Fibroblast of lung (primary cell): ENCODE data around the gene HAPLN2. TPM values are rescaled to one million over a fixed set of nuclear protein-coding genes. Genes with fewer than 3 reads are reported as not detected.

ENCODE experiments used
- DNase-seq, 2 donors: peaks; one replicate each; pipeline versions ENCODE4 v3.0.0 to v3.0.0-alpha.2; 2010; ENCODE audit warnings: low read depth in 2 of 2
- H2AFZ ChIP-seq: 2 replicates; pipeline ENCODE4 v1.5.1; 2012; ENCODE audit warnings: low read length, control low read depth, inconsistent platforms
- H3K27ac ChIP-seq: 2 replicates; pipeline ENCODE4 v1.5.1; 2011; ENCODE audit warnings: low read length, control low read depth; ENCODE audit not compliant: insufficient read depth
- H3K27me3 ChIP-seq: 2 replicates; pipeline ENCODE4 v1.5.1; 2011; ENCODE audit warnings: mild to moderate bottlenecking, low read length; ENCODE audit not compliant: control insufficient read depth, insufficient read depth
- H3K36me3 ChIP-seq: 2 replicates; pipeline ENCODE4 v1.5.1; 2011; ENCODE audit warnings: low read length; ENCODE audit not compliant: control insufficient read depth, insufficient read depth
- H3K4me1 ChIP-seq: 2 replicates; pipeline ENCODE4 v1.5.1; 2011; ENCODE audit warnings: low read length; ENCODE audit not compliant: control insufficient read depth, insufficient read depth; ENCODE audit errors: extremely low read depth
- H3K4me2 ChIP-seq: 2 replicates; pipeline ENCODE4 v1.5.1; 2011; ENCODE audit warnings: low read length, control low read depth; ENCODE audit not compliant: insufficient read depth; ENCODE audit errors: extremely low read depth
- H3K4me3 ChIP-seq, 4 experiments: fragments of 200-600 bp in 1 of 4; sonication (generic) in 1 of 4; replicated peaks in 1 of 4; 2 replicates each; pipeline ENCODE4 v1.5.1; 2011 to 2016; ENCODE audit warnings: low read length in 4 of 4, low read depth in 3 of 4, mild to moderate bottlenecking in 3 of 4, control low read depth in 2 of 4, inconsistent platforms in 1 of 4, mixed read lengths in 1 of 4; ENCODE audit not compliant: insufficient read depth in 1 of 4; ENCODE audit errors: control extremely low read depth in 1 of 4
- H3K79me2 ChIP-seq: 2 replicates; pipeline ENCODE4 v1.5.1; 2012; ENCODE audit warnings: mild to moderate bottlenecking, low read length, inconsistent platforms; ENCODE audit not compliant: control insufficient read depth, insufficient read depth
- H3K9ac ChIP-seq: 2 replicates; pipeline ENCODE4 v1.5.1; 2011; ENCODE audit warnings: mild to moderate bottlenecking, low read length, control low read depth; ENCODE audit not compliant: insufficient read depth
- H3K9me3 ChIP-seq: 2 replicates; pipeline ENCODE4 v1.5.1; 2012; ENCODE audit warnings: low read depth, low read length; ENCODE audit not compliant: control insufficient read depth, insufficient read depth
- H4K20me1 ChIP-seq: 2 replicates; pipeline ENCODE4 v1.5.1; 2011; ENCODE audit warnings: low read length; ENCODE audit not compliant: control insufficient read depth, insufficient read depth; ENCODE audit errors: extremely low read depth
- EZH2 ChIP-seq: IDR thresholded peaks from 2 replicates; pipeline ENCODE4 v1.5.1; 2012; ENCODE audit warnings: low read length, control low read depth, mild to moderate bottlenecking; ENCODE audit errors: missing control alignments
- polyA plus RNA-seq, 2 donors: library from polyadenylated mRNA; depleted of rRNA in 1 of 2; stranded (reverse) in 1 of 2; unstranded in 1 of 2; fragments of >200 nt; gene quantifications; 2 replicates each; pipeline ENCODE4 v1.2.1, GENCODE V29; 2011 to 2012; ENCODE audit warnings: missing spikeins in 1 of 2
- total RNA-seq: library from RNA; depleted of rRNA; stranded (reverse); fragments of >200 nt; gene quantifications from 2 replicates; pipeline ENCODE4 v1.2.1, GENCODE V29; 2014
- TF ChIP-seq, protein P1 (sequence below), 2 donors: IDR thresholded peaks in 1 of 2; conservative IDR thresholded peaks in 1 of 2; 1 replicate in 1 of 2; 2 replicates in 1 of 2; pipeline ENCODE4 v1.5.1; 2011 to 2012; ENCODE audit warnings: low read length in 2 of 2, control low read depth in 1 of 2, inconsistent platforms in 1 of 2, low read depth in 1 of 2, mild to moderate bottlenecking in 1 of 2

Gene HAPLN2
- total and polyA plus RNA-seq, 2 donors (not counting 1 experiment from before 2014, with no cell fraction given) = not detected

DNA sequence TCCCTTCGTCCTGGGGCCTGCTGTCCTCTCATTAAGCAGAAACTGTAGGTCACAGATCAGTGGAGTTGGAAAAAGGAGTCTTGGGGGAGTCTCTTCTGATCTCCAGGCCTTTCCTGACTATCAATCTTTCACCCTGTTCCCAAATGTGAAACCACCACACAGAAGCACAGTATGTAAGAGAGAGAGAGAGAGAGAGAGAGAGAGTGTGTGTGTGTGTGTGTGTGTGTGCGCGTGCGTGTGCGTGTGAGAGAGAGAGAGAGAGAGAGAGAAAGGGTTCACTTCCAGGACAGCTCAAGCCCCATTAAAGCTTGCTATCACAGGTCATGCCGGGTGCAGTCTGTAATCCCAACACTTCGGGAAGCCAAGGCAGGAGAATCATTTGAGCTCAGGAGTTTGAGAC, 41.2 kb upstream of the HAPLN2 start:
- H4K20me1 ChIP-seq = no peaks in the 10 kb centered on the region
- H3K27ac ChIP-seq = no peak overlapping the region
- no peak for DNase-seq
- no peaks in the 10 kb centered on the region for H3K36me3 ChIP-seq
- no peak overlapping the region for H3K4me3 ChIP-seq
- no peaks in the 10 kb centered on the region for H3K79me2 ChIP-seq
- H3K4me2 ChIP-seq = no peak overlapping the region
- no peak overlapping the region for H3K9ac ChIP-seq
- no peaks in the 10 kb centered on the region for H3K9me3 ChIP-seq
- no peaks in the 10 kb centered on the region for H3K4me1 ChIP-seq
- peaks cover 6% of the 10 kb centered on the region for H3K27me3 ChIP-seq
- no peak for TF ChIP-seq EZH2
- TF ChIP-seq, protein P1, sequence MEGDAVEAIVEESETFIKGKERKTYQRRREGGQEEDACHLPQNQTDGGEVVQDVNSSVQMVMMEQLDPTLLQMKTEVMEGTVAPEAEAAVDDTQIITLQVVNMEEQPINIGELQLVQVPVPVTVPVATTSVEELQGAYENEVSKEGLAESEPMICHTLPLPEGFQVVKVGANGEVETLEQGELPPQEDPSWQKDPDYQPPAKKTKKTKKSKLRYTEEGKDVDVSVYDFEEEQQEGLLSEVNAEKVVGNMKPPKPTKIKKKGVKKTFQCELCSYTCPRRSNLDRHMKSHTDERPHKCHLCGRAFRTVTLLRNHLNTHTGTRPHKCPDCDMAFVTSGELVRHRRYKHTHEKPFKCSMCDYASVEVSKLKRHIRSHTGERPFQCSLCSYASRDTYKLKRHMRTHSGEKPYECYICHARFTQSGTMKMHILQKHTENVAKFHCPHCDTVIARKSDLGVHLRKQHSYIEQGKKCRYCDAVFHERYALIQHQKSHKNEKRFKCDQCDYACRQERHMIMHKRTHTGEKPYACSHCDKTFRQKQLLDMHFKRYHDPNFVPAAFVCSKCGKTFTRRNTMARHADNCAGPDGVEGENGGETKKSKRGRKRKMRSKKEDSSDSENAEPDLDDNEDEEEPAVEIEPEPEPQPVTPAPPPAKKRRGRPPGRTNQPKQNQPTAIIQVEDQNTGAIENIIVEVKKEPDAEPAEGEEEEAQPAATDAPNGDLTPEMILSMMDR (conservative IDR thresholded peaks at IDR 0.05 in 1 of 2, IDR thresholded peaks at IDR 0.05 in 1 of 2; ENCODE audit: low read depth in 1 of 2, low read length in 2 of 2) = no peak
- H2AFZ ChIP-seq = no peak overlapping the region

GRCh38 chr1:156579472-156579871, 39.7 kb upstream of the HAPLN2 start, which contains the start of gene TTC24:
Gene TTC24 (plus strand): TSS chr1:156579723. CDS start chr1:156581365, 1,642 bp downstream.
- Histone ChIP-seq H4K20me1 (no peaks in the 10 kb centered on the region), H3K4me3 (no peak within 1 kb of the TSS), H3K9me3 (no peaks in the 10 kb centered on the region), H3K4me1 (no peaks in the 10 kb centered on the region), H3K9ac (no peak within 1 kb of the TSS), H3K27me3 (peaks cover 3% of the 10 kb centered on the region), H3K36me3 (no peaks in the 10 kb centered on the region), H2AFZ (no peak within 1 kb of the TSS), H3K79me2 (no peaks in the 10 kb centered on the region), H3K4me2 (no peak within 1 kb of the TSS), H3K27ac (no peak within 1 kb of the TSS)
- no peak for DNase-seq
- TF ChIP-seq EZH2 = no peak
- TF ChIP-seq, protein P1 (conservative IDR thresholded peaks at IDR 0.05 in 1 of 2, IDR thresholded peaks at IDR 0.05 in 1 of 2; ENCODE audit: low read depth in 1 of 2, low read length in 2 of 2) = no peak

- Histone ChIP-seq H3K36me3 (no peaks in the 10 kb centered on the region), H3K9ac (no peak overlapping the region), H4K20me1 (no peaks in the 10 kb centered on the region), H3K27ac (no peak overlapping the region), H3K9me3 (no peaks in the 10 kb centered on the region), H3K4me3 (no peak overlapping the region), H3K79me2 (no peaks in the 10 kb centered on the region), H2AFZ (no peak overlapping the region), H3K4me2 (no peak overlapping the region), H3K4me1 (no peaks in the 10 kb centered on the region), H3K27me3 (peaks cover 4% of the 10 kb centered on the region)
- TF ChIP-seq, protein P1 (conservative IDR thresholded peaks at IDR 0.05 in 1 of 2, IDR thresholded peaks at IDR 0.05 in 1 of 2; ENCODE audit: low read depth in 1 of 2, low read length in 2 of 2) = no peak
- no peak for TF ChIP-seq EZH2
- DNase-seq = no peak
Measured at GRCh38 chr1:156581661-156582387, 37.4 kb upstream of the HAPLN2 start.
